Measurements from ENCODE around the gene NBEAL1. TPM values are rescaled to one million over a fixed set of nuclear protein-coding genes. Genes with fewer than 3 reads are reported as not detected.
"Not testable (repeated sequence)": the region's sequence is repeated elsewhere in the genome, so short reads cannot be mapped to it uniquely, and the experiment has no call there.

The NBEAL1 gene
- total RNA-seq, 1 donor from 2014 or later, result 13.4 TPM

DNA sequence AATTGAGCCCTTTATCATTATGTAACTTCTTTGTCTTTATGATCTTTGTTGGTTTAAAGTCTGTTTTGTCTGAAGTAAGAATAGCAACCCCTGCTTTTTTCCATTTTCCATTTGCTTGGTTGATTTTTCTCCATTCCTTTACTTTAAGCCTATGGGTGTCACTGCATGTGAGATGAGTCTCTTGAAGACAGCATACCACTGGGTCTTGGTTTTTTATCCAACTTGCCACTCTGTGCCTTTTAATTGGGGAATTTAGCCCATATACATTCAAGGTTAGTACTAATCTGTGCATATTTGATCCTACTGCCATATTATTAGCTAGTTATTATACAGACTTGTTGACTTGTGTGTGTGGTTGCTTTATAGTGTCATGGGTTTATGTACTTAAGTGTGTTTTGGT lies 89.6 kb downstream of the NBEAL1 start:
- no peak for DNase-seq (ENCODE audit: extremely low read depth, low read depth, low spot score)

DNA sequence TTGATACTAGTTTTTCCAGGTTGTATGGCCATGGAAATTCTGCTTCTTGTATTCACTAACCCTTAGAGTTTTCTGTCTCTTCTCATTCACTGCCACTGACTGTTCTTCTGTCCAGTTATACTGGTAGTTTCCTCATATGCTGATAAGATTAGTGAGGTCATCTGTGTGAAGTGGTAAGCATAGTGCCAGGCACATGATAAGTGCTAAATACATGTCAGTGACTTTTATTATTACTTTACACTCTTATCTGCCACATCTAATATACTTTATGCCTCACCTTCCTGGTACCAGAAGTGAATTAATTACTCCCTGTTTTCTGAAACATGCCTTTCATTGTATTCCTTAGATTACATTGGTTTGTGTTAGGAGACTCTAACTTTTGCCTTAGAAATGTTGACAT lies 91.3 kb downstream of the NBEAL1 start:
- peak; percentile 12 for DNase-seq (ENCODE audit: extremely low read depth, low read depth, low spot score)

- not testable (repeated sequence) for DNase-seq (ENCODE audit: extremely low read depth, low read depth, low spot score)
Measured at GRCh38 chr2:203110496-203110895, 95.8 kb downstream of the NBEAL1 start.

DNA sequence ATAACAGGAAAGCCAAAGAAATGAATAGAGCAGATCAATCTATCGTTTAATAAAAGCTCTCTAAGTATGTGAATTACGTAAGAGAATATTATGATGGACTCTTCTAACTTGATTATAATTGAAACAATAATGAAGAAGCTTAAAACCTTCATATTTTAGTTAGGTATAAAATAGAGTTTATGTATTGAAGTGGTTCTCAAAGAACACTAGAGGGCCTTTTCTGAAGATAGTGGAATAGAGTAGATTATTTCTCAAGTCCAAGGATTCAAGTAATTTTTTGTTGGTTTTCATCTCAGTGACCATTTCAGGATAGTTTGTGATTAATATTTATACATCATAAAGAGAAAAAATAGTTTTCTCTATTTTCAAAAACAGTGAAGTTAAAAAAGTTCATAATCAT lies 97.7 kb downstream of the NBEAL1 start:
- DNase-seq (ENCODE audit: extremely low read depth, low read depth, low spot score), result no peak

GRCh38 chr2:203115201-203115700 lies 100.6 kb downstream of the NBEAL1 start:
- DNase-seq (ENCODE audit: extremely low read depth, low read depth, low spot score), result not testable (repeated sequence)

- DNase-seq (ENCODE audit: extremely low read depth, low read depth, low spot score), result no peak
Measured at GRCh38 chr2:203122317-203122986, 107.8 kb downstream of the NBEAL1 start.

DNA sequence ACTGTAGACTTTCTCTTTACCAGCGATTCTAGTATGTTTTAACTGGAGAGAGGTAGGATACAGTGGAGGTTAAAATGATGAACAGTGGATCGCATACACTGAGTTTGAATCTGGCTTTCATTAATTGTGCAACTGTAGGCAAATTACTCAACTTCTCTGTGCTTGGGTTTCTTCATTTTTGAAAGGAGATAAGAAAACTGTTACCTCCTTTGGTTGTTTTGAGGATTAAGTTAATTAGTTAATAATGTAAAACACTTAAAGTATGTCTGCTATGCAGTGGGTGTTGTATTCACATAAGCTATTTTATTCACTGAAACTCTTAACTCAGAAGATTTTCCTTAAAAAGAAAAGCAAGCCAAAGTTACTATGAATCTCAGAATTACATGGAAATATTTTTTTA lies 112.3 kb downstream of the NBEAL1 start:
- no peak for DNase-seq (ENCODE audit: extremely low read depth, low read depth, low spot score)

GRCh38 chr2:203135105-203135504 lies 120.4 kb downstream of the NBEAL1 start:
- no peak for DNase-seq (ENCODE audit: extremely low read depth, low read depth, low spot score)

- no peak for DNase-seq (ENCODE audit: extremely low read depth, low read depth, low spot score)
Measured at GRCh38 chr2:203143391-203143790, 128.7 kb downstream of the NBEAL1 start.

- DNase-seq (ENCODE audit: extremely low read depth, low read depth, low spot score), result no peak
Measured at GRCh38 chr2:203149194-203149593, 134.5 kb downstream of the NBEAL1 start.

DNA sequence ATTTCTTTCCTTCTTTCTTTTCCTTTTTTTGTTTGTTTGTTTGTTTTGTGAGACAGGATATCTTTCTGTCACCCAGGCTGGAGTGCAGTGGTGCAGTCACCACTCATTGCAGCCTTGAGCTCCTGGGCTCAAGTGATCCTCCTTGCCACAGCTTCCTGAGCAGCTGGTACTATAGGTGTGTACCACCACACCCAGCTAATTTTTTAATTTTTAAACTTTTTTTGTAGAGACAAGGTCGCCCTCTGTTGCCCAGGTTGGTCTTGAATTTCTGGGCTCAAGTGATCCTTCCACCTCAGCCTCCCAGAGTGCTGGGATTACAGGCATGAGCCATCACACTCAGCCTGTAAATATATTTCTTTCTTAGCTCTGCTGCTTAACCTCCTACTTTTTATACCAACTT lies 140.7 kb downstream of the NBEAL1 start:
- DNase-seq (ENCODE audit: extremely low read depth, low read depth, low spot score), result no peak

GRCh38 chr2:203162722-203163121 lies 148.0 kb downstream of the NBEAL1 start:
- not testable (repeated sequence) for DNase-seq (ENCODE audit: extremely low read depth, low read depth, low spot score)

- no peak for DNase-seq (ENCODE audit: extremely low read depth, low read depth, low spot score)
Measured at GRCh38 chr2:203164311-203164935, 149.7 kb downstream of the NBEAL1 start.

DNA sequence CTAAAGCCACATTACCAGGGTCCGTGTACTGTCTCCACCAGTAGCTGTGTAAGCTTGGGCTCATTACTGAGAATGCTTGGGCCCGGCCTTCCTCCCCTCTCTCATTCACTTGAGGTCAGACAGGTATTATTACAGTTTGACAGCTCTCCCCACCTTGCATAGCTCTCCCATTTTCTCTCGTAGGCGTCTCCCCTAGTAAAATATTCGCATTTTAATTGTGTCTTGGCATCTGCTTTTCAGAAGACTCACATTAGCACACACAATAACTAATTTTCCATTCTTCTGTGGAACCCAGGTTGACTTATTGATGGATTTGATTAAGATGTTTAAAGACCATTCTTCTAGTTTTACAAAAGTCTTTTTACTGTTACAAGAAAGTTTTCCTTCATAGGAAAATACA lies 153.1 kb downstream of the NBEAL1 start:
- no peak for DNase-seq (ENCODE audit: extremely low read depth, low read depth, low spot score)

GRCh38 chr2:203170502-203170901 lies 155.8 kb downstream of the NBEAL1 start:
- no peak for DNase-seq (ENCODE audit: extremely low read depth, low read depth, low spot score)

DNA sequence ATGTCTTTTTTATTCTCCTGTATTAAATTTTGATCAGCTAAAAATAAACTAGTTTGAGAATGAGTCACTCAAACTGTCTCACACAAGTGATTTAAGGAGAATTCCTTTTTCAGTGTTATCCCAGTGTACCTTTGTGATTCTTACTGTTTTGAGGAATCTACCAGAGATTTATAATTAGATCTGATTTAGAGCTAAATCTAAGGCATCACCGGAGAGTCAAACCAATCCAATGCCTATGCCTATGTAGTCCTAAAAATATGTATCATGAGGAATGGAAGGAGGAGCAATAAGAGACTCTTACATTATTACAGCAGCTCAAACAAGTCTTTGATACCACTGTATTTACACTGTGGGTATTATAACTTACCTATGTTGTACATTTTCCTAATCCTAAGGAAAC lies 160.7 kb downstream of the NBEAL1 start:
- DNase-seq (ENCODE audit: extremely low read depth, low read depth, low spot score), result no peak

DNA sequence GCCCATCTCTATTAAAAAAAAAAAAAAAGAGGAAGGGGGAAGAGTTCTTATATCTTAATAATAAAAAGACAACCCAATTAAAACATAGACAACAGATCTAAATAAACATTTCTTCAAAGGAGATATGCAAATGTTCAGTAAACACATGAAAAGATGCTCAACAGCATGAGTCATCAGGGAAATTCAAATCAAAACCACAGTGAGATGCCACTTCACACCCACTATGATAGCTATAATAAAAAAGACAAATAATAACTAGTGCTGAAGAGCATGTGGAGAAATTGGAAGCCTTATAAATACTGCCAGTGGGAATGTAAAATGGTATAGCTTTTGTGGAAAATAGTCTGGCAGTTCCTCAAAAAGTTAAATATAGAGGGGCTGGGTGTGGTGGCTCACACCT lies 162.7 kb downstream of the NBEAL1 start:
- no peak for DNase-seq (ENCODE audit: extremely low read depth, low read depth, low spot score)

DNA sequence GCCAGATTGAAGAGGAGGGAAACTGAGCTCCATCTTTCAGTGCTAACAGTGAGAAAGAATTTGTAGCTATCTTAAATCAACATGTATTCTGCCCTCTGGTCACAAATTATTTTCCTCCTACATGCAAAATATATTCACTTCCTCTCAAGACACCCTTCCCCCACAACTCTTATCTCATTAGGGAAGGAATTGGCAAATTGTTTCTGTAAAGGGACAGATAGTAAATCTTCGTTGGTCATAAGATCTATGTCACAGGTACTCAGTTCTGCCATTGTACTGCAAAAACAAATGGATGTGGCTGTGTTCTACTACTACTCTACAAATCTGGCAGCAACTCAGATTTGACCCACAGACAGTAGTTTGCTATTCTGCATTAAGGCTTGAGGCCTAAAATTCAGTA lies 171.2 kb downstream of the NBEAL1 start:
- no peak for DNase-seq (ENCODE audit: extremely low read depth, low read depth, low spot score)

- DNase-seq (ENCODE audit: extremely low read depth, low read depth, low spot score), result not testable (repeated sequence)
Measured at GRCh38 chr2:203190547-203190946, 175.9 kb downstream of the NBEAL1 start.

DNA sequence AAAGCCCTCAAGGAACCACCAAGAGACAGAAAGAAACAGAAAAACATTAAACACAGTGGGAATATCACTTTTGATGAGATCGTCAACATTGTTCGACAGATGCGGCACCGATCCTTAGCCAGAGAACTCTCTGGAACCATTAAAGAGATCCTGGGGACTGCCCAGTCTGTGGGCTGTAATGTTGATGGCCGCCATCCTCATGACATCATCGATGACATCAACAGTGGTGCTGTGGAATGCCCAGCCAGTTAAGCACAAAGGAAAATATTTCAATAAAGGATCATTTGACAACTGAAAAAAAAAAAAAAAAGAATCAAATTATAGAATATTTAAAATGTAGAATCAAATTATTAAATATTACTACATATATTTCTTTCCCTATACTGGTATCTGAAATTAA lies 176.4 kb downstream of the NBEAL1 start:
- not testable (repeated sequence) for DNase-seq (ENCODE audit: extremely low read depth, low read depth, low spot score)

DNA sequence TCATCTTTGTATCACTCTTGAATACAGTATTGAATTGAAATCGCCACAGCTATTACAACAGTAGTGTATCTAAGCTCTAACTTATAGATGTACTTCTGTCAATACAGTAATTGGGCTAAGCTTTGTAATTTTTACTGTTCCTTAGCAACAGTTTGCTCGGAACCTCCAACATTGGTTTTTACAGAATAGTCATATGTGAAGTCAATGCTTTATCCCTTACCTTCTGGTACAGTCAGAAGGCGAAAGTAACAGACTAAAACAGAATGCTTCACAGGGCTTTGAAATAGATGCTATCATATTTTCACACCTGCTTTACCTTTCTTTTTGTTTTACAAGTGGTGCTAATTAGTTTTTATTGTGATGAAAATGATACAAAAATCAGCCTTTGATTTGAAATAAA lies 177.3 kb downstream of the NBEAL1 start:
- no peak for DNase-seq (ENCODE audit: extremely low read depth, low read depth, low spot score)

- DNase-seq (ENCODE audit: extremely low read depth, low read depth, low spot score), result peak; percentile 9
Measured at GRCh38 chr2:203195331-203196036, 180.8 kb downstream of the NBEAL1 start.

All from glomerular endothelial cell (primary cell).